GM12801 (cell line): ENCODE results near the gene SLC7A6.

Experiments
- TF ChIP-seq, protein P1 (sequence below): IDR thresholded peaks from one replicate; pipeline ENCODE4 v1.5.1; 2011; ENCODE audit warnings: control low read depth; ENCODE audit not compliant: insufficient read length; ENCODE audit errors: extremely low read depth

SLC7A6 gene

DNA sequence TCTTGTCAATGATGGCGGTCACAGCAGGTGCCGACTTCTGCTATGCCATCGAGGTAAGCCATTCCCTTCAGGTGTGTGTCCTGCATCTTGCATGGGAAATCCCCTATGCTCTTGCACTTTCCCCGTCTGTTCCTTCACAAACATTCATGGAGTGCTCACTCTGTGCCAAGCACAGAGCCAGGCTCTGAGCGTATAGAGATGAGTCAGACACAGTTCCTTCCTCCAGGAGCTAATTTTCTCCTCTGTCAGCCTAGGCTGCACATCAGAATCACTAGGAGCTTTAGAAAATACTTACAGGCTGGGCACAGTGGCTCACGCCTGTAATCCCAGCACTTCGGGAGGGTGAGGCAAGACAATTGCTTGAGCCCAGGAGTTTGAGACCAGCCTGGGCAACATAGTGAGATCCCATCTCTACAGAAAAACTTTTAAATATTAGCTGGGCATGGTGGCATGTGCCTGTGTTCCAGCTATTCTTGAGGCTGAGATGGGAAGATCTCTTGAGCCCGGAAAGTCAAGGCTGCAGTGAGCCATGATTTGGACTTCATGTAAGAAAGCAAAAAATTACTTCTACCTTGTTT is 60.5 kb downstream of the SLC7A6 start:
- TF ChIP-seq, protein P1, sequence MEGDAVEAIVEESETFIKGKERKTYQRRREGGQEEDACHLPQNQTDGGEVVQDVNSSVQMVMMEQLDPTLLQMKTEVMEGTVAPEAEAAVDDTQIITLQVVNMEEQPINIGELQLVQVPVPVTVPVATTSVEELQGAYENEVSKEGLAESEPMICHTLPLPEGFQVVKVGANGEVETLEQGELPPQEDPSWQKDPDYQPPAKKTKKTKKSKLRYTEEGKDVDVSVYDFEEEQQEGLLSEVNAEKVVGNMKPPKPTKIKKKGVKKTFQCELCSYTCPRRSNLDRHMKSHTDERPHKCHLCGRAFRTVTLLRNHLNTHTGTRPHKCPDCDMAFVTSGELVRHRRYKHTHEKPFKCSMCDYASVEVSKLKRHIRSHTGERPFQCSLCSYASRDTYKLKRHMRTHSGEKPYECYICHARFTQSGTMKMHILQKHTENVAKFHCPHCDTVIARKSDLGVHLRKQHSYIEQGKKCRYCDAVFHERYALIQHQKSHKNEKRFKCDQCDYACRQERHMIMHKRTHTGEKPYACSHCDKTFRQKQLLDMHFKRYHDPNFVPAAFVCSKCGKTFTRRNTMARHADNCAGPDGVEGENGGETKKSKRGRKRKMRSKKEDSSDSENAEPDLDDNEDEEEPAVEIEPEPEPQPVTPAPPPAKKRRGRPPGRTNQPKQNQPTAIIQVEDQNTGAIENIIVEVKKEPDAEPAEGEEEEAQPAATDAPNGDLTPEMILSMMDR, result no peak

DNA sequence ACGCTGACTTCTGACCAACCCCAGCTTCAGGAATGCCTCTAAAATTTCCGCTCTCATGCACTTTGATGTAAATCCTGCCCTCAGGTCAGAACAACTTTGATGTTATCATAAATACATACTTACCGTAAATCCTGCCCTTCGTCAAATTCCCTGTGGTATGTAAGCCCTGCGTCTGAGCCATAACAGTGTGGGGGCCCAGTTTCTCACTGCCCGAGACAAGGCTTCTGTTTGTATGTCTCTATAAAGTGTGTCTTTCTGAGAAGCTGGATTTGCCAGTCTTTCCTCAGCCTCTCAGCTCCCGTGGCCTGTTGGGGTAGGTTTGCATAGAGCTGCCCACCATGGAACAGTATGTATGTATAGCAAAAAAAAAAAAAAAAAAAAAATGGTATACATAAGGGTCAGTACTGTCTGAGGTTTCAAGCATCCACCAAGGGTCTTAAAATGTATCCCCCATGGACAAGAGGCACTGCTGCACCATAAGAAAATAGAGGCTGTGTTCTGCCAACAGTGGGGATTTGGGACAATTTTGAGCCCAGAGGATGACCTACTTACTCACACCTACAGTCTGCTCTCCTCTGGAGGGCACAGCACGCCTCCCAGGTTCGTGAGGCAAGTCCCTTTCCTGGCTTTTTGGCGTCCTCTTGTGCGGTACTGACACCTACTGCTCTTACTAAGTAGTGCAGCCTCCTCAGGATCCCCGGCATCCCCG is 64.0 kb downstream of the SLC7A6 start:
- TF ChIP-seq, protein P1, result peak; percentile 32

DNA sequence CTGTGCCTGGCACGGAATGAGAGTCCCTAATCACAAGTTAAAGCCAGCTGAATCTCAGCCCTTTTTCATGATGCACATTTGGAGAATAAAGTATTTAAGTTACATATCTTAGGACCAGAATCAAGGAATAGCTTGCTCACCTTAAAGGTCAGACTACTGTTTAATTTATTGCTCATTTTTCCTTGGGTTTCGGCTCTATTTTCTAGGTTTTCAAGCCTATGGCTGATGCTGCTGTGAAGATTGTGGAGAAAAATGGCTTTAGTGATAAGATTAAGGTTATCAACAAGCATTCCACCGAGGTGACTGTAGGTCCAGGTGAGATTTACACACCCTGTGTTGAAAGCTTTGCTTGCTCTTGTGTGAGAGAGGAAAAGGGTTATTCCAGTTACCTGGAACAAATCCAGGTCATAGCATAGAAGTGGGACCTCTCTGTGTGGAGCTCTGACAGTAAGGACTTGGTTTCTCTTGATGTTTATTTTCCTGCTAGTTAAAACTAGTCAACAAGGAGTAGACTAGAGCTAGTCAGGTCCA is 64.6 kb downstream of the SLC7A6 start:
- TF ChIP-seq, protein P1, result no peak

DNA sequence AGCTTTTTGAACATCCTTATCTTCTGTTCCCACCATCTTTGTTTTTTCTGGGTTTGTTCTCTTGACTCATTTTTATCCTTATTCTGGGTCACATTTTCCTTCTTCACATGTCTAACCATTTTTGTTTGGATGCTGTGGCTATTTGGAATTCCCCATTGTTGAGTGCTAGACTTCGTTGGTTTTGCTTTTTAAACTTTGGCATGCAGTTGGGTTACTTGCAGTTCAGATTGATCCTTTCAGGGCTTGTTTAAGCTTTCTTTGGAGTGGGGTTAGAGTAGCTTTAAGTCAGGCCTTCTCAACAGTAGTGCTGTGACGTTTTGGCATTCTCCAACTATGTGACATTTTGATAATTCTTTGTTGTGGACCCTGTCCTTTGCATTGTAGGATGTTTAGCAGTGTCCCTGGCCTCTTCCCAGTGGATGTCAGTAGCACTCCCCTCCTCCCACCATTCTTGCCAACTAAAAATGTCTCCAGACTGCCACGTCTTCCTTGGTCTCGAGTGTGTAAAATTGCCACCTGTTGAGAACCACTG is 67.6 kb downstream of the SLC7A6 start:
- TF ChIP-seq, protein P1, result no peak

DNA sequence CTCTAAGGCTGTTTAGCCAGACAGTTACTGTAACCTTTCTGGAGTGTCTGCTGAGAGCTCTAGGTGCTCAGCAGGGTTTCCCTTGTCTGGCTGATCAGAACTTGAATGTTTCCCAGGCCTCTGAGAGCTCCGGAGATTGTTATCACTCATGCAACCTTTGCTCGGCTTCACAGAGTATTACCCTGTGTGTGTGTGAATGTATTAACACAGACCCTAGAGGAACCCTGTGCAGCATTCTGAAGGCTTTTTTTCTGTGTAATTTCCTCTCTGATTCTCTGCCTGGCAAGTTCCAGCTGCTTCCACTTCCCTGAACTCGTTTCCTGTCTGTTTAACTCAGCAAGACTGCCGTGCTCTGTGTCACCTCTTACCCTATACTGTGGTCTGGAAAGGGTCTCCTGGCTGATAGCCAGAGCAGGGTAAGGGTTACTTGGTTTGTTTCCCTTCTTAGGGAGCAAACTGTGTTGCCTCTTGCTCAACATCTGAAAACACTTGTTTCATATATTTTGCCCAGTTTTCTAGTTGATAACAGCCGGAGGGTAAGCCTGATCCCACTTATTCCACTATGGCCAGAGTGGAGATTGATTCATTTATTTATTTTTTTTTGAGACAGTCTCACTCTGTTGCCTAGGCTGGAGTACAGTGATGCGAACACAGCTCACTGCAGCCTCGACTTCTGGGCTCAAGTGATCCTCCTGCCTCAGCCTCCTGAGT is 68.2 kb downstream of the SLC7A6 start:
- TF ChIP-seq, protein P1, result no peak

DNA sequence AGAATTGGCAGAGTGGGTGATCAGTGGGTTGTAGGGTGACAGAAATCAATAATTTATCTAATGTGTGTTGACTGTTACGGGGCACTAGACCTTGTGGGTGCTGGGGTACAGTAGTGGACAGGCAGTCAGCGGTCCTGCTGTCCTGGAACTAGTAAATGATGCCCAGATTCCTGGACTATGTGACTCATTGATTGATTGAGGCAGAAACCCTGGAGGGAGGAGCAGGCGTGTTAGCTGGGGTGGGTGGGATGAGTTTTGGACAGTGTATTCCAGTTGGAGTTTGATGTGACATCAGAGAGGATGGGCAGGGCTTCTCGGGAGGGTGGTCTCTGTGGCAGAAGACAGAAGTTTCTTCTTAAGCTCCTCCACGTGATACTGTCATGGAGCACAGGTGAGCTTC is 70.8 kb downstream of the SLC7A6 start:
- TF ChIP-seq, protein P1, result no peak
